Heart left ventricle (tissue), 16 donors: ENCODE results near the gene DAPK3. TPM values are rescaled to one million over a fixed set of nuclear protein-coding genes. Genes with fewer than 3 reads are reported as not detected.
A peak's percentile ranks its signal among the peaks of the same experiment; 100 is the strongest.
"Not testable (repeated sequence)": the region's sequence is repeated elsewhere in the genome, so short reads cannot be mapped to it uniquely, and the experiment has no call there.

ENCODE experiments used
- ATAC-seq, 4 donors: fragments of 200-7000 bp; cut with Tn5 transposase; one replicate each; pipeline ENCODE4 v1.9.1; 2020 to 2022; ENCODE audit warnings: moderate library complexity in 4 of 4, mild to moderate bottlenecking in 3 of 4, moderate number of reproducible peaks in 1 of 4
- DNase-seq, 5 donors: peaks; one replicate each; pipeline ENCODE4 v3.0.0-alpha.2; 2020
- H3K27ac ChIP-seq, 12 donors: fragments of 200-600 bp; sonication (generic) in 4 of 12; one replicate each; pipeline versions ENCODE4 v1.5.0 to v1.8.0; 2016 to 2022; ENCODE audit warnings: mild to moderate bottlenecking in 2 of 12
- H3K27me3 ChIP-seq, 9 donors: fragments of 200-600 bp; sonication (generic) in 2 of 9; one replicate each; pipeline versions ENCODE4 v1.5.1 to v1.8.0; 2016 to 2022; ENCODE audit warnings: mild to moderate bottlenecking in 3 of 9
- H3K36me3 ChIP-seq, 9 donors: fragments of 200-600 bp; sonication (generic) in 2 of 9; one replicate each; pipeline versions ENCODE4 v1.5.0 to v1.8.0; 2018 to 2022; ENCODE audit warnings: mild to moderate bottlenecking in 2 of 9
- H3K4me1 ChIP-seq, 12 donors: fragments of 200-600 bp; sonication (generic) in 4 of 12; one replicate each; pipeline versions ENCODE4 v1.5.0 to v1.8.0; 2016 to 2022; ENCODE audit warnings: mild to moderate bottlenecking in 3 of 12
- H3K4me3 ChIP-seq, 12 donors: fragments of 200-600 bp; sonication (generic) in 4 of 12; one replicate each; pipeline versions ENCODE4 v1.5.0 to v1.8.0; 2017 to 2022; ENCODE audit warnings: mild to moderate bottlenecking in 9 of 12, moderate library complexity in 4 of 12
- H3K9me3 ChIP-seq, 12 donors: fragments of 200-600 bp; sonication (generic) in 4 of 12; one replicate each; pipeline versions ENCODE4 v1.5.0 to v1.8.0; 2016 to 2022; ENCODE audit warnings: mild to moderate bottlenecking in 1 of 12
- POLR2A ChIP-seq, 2 donors: fragments of 450-650 bp; IDR thresholded peaks; one replicate each; pipeline ENCODE4 v1.6.1; 2017; ENCODE audit warnings: antibody characterized with exemption in 2 of 2, mild to moderate bottlenecking in 2 of 2, moderate library complexity in 2 of 2
- WGBS, 4 donors: extraction: QIAGEN DNeasy Blood & Tissue Kit in 2 of 4; methylation state at CpG; one replicate each; pipeline versions ENCODE4 v1.1.5 to v1.1.7; 2013 to 2018; 5-methylcytosine and 5-hydroxymethylcytosine counted together
- intact Hi-C, 10 donors: fragments of 100-400 bp; cut with DNase I; formaldehyde crosslinking; loops; one replicate each; pipeline versions ENCODE4 v1.11.1 to v1.14.2; 2022
- polyA plus RNA-seq, 2 donors: library from polyadenylated mRNA; stranded (reverse); fragments of 200-250 nt; gene quantifications; one replicate each; pipeline ENCODE4 v1.2.3, GENCODE V29; 2013
- total RNA-seq, 9 donors: library from RNA; depleted of rRNA in 2 of 9; stranded (reverse); fragments of >200 nt in 2 of 9; fragmentation: NEBNext Ultra II Directional in 3 of 9; extraction: Animal tissue kit (Norgen Biotek cat#: 25700) in 3 of 9; gene quantifications; one replicate each; pipeline versions ENCODE4 v1.1.0 to v1.2.4, GENCODE V29; 2016 to 2023
- TF ChIP-seq, protein P1 (sequence below), 12 donors: fragments of 200-600 bp; sonication (generic) in 4 of 12; IDR thresholded peaks; one replicate each; pipeline versions ENCODE4 v1.5.0 to v1.8.0; 2018 to 2022; ENCODE audit warnings: antibody characterized with exemption in 12 of 12, mild to moderate bottlenecking in 5 of 12
- donor health status: ischemic (EF 13 %, LVEDD 7.1; RV severe dilation, severe dysfunction).
- donor health status: healthy with polysubstance abuse.
- donor health status: DM: no; HTN: yes; CAD: no.
- donor health status: DM: no; HTN: no; CAD: no.
- donor health status: ischemic (EF 25% LVEDD 6.9; RV normal size, moderate dysfunction).
- donor health status: ischemic (EF 25% LVEDD 5.7; RV mildly dilated, moderate dysfunction).
- donor health status: healthy.
- donor health status: DM: yes; HTN: yes; CAD: no.
- donor health status: ischemic (EF 35%, LVEDD 5.7; RV mildly dilated, moderate dysfunction).
- donor health status: nonischemic (EF 11% LVEDD 7.7; RV severe dilation, severe dysfunction).
- donor health status: DM: yes; HTN: yes; CAD: no.
- donor health status: PGD.
- donor health status: ischemic (EF 29% LVEDD 5.4; RV normal size, mild dysfunction).
- donor health status: nonischemic (EF 23%, LVEDD 6.1; RV moderate dilation, normal function).

Gene DAPK3
- total and polyA plus RNA-seq, 11 donors: 70.6 to 252 (median 124) TPM

DNA sequence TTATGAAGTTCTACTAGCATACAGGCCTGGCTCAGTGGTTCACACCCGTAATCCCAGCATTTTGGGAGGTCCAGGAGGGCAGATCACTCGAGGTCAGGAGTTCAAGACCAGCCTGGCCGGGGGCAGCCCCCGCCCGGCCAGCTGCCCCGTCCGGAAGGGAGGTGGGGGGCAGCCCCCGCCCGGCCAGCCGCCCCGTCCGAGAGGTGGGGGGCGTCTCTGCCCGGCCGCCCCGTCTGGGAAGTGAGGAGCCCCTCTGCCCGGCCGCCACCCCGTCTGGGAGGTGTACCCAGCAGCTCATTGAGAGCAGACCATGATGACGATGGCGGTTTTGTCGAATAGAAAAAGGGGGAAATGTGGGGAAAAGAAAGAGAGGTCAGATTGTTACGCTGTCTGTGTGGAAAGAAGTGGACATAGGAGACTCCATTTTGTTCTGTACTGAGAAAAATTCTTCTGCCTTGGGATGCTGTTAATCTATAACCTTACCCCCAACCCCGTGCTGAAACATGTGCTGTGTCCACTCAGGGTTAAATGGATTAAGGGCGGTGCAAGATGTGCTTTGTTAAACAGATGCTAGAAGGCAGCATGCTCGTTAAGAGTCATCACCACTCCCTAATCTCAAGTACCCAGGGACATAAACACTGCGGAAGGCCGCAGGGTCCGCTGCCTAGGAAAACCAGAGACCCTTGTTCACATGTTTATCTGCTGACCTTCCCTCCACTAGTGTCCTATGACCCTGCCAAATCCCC is 27.9 kb upstream of the DAPK3 start:
- DNase-seq, H3K9me3 ChIP-seq, H3K4me3 ChIP-seq, H3K36me3 ChIP-seq, H3K27me3 ChIP-seq, H3K27ac ChIP-seq, H3K4me1 ChIP-seq, ATAC-seq: not testable (repeated sequence)
- intact Hi-C loops: loop anchor here in 1 of 10 donors (10.0 kb wide), 1 partner anchor 136 kb away; no protein-coding TSS in a partner anchor
- 80 to 86% (median 85%) methylated on average over 21 to 29 of the region's 29 CpGs for WGBS, 4 donors

DNA sequence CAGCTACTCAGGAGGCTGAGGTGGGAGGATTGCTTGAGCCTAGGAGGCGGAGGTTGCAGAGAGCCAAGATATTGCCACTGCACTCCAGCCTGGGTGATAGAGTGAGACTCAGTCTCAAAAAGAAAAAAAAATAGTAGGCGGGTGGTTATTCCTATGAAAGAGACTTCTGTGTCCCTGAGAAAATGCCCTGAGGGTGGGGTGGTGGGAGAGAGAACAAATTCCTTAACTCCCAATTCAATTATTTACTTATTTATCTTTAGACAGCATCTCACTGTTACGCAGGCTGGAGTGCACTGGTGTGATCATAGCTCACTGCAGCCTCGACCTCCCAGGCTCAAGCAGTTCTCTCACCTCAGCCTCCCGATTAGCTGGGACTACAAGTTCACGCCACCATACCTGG is 24.7 kb upstream of the DAPK3 start:
- H3K4me1 ChIP-seq: no peaks in the 10 kb centered on the region
- H3K27ac ChIP-seq: no peak overlapping the region
- 81 to 86% (median 84%) methylated on average over 6 of the region's 6 CpGs for WGBS, 4 donors
- DNase-seq: no peak
- no peaks in the 10 kb centered on the region for H3K36me3 ChIP-seq
- no peak overlapping the region for H3K4me3 ChIP-seq
- no peaks in the 10 kb centered on the region for H3K9me3 ChIP-seq
- no peak for ATAC-seq
- intact Hi-C loops: loop anchor here in 1 of 10 donors (10.0 kb wide), 1 partner anchor 139 kb away; no protein-coding TSS in a partner anchor
- TF ChIP-seq, protein P1, sequence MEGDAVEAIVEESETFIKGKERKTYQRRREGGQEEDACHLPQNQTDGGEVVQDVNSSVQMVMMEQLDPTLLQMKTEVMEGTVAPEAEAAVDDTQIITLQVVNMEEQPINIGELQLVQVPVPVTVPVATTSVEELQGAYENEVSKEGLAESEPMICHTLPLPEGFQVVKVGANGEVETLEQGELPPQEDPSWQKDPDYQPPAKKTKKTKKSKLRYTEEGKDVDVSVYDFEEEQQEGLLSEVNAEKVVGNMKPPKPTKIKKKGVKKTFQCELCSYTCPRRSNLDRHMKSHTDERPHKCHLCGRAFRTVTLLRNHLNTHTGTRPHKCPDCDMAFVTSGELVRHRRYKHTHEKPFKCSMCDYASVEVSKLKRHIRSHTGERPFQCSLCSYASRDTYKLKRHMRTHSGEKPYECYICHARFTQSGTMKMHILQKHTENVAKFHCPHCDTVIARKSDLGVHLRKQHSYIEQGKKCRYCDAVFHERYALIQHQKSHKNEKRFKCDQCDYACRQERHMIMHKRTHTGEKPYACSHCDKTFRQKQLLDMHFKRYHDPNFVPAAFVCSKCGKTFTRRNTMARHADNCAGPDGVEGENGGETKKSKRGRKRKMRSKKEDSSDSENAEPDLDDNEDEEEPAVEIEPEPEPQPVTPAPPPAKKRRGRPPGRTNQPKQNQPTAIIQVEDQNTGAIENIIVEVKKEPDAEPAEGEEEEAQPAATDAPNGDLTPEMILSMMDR (IDR thresholded peaks at IDR 0.05): no peak
- no peak for TF ChIP-seq POLR2A (IDR thresholded peaks at IDR 0.05)
- H3K27me3 ChIP-seq: no peaks in the 10 kb centered on the region

DNA sequence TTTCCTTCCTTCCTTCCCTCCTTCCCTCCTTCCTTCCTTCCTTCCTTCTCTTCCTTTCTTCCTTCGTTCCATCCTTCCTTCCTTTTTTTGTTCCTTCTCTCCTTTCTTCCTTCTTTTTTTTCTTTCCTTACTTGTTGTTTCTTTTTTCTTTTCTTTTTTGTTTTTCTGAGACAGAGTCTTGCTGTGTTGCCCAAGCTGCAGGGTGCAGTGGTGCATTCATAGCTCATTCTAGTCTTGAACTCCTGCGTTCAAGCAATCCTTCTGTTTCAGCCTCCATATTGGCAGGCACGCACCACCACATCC is 19.9 kb upstream of the DAPK3 start:
- H3K9me3 ChIP-seq: no peaks in the 10 kb centered on the region
- TF ChIP-seq, protein P1 (IDR thresholded peaks at IDR 0.05): no peak
- no peak for TF ChIP-seq POLR2A (IDR thresholded peaks at IDR 0.05)
- H3K4me1 ChIP-seq: peaks cover 8 to 25% (median 21%) of the 10 kb centered on the region in 12 donors
- H3K27me3 ChIP-seq: no peaks in the 10 kb centered on the region
- no peak overlapping the region for H3K27ac ChIP-seq
- H3K36me3 ChIP-seq: no peaks in the 10 kb centered on the region
- no peak for ATAC-seq
- no peak overlapping the region for H3K4me3 ChIP-seq
- DNase-seq: no peak
- WGBS, 4 donors: 66 to 79% (median 75%) methylated on average over 3 of the region's 3 CpGs
- intact Hi-C loops: loop anchor here in 2 of 10 donors (2.0 to 10.0 kb wide), 2 partner anchors 144 to 192 kb away; partner anchors contain the start of genes ANKRD24 (in 1 of the 2) and SIRT6 (in 1 of the 2)

DNA sequence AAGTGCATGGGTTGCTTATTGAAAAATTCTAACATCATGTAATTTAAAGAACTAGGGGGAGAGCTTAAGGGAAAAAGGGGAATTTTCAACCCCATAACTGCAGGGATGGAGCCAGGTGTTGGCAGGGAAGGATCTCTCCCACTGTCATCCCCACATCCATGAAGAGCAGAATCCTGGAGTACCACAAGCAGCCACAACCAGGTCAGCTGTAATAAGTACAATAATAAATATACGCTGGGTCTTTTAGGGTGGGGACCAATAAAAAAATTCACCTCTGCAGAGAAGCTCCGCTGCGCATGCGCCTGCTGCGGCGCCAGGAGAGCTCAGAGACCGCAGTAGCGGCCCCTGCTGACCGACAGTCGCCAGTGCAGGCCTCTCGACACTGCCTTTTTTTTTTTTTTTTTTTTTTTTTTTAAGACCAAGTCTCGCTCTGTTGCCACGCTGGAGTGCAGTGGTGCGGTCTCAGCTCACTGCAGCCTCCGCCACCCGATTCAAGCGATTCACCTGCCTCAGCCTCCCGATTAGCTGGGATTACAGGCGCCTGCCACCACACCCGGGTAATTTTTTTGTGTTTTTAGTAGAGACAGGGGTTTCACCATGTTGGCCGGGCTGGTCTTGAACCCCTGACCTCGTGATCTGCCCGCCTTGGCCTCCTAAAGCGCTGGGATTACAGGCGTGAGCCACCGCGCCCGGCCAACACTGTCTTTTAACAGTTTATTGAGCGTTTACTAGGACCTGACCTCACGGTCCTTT is 16.9 kb upstream of the DAPK3 start:
- ATAC-seq: peak in 3 of 4 donors; percentile 6 to 24 (median 11)
- peak overlapping the region in 5 of 12 donors; percentile 17 to 93 (median 86) for H3K27ac ChIP-seq
- TF ChIP-seq POLR2A (IDR thresholded peaks at IDR 0.05): no peak
- TF ChIP-seq, protein P1 (IDR thresholded peaks at IDR 0.05): peak; percentile 86 to 97 (median 90)

More for the DNA sequence above, 16.9 kb upstream of the DAPK3 start:
- 10 to 13% (median 10%) methylated on average over 30 of the region's 30 CpGs for WGBS, 4 donors
- H3K4me1 ChIP-seq: peaks cover 10 to 46% (median 38%) of the 10 kb centered on the region in 12 donors
- peak overlapping the region in 6 of 12 donors; percentile 16 to 100 (median 82) for H3K4me3 ChIP-seq
- intact Hi-C loops: loop anchor here (2.0 to 10.0 kb wide), 14 partner anchors 80 to 320 kb away; partner anchors contain the start of genes APBA3 (in 5 of the 10), MRPL54 (in 5 of the 10), ANKRD24 (in 3 of the 10) and SIRT6 (in 3 of the 10)
- no peaks in the 10 kb centered on the region for H3K27me3 ChIP-seq
- peaks cover 0 to 19% (median 14%) of the 10 kb centered on the region in 9 donors for H3K36me3 ChIP-seq
- DNase-seq: peak; percentile 83 to 94 (median 89)
- H3K9me3 ChIP-seq: no peaks in the 10 kb centered on the region
